PC-3 (cell line): Measurements from ENCODE around the gene MDFIC.

Experiments
- CTCF ChIP-seq: fragments of 300-600 bp; sonication (generic); conservative IDR thresholded peaks from 2 replicates; pipeline ENCODE4 v1.5.1; 2017; ENCODE audit warnings: antibody characterized with exemption, low read depth, mild to moderate bottlenecking, low read length
- EZH2 ChIP-seq: fragments of 300-600 bp; sonication (generic); IDR thresholded peaks from one replicate; pipeline ENCODE4 v1.6.1; 2017; ENCODE audit warnings: antibody characterized with exemption, mild to moderate bottlenecking, low read length; ENCODE audit not compliant: unreplicated experiment
- EZH2phosphoT487 ChIP-seq: fragments of 300-600 bp; sonication (generic); IDR thresholded peaks from 2 replicates; pipeline ENCODE4 v1.6.1; 2018; ENCODE audit warnings: mild to moderate bottlenecking, antibody characterized with exemption, low read length, borderline replicate concordance

GRCh38 chr7:114973147-114973546 lies 51.3 kb downstream of the MDFIC start:
- no peak for TF ChIP-seq EZH2phosphoT487
- no peak for TF ChIP-seq CTCF
- no peak for TF ChIP-seq EZH2
